Nephron progenitor cell (in vitro differentiated cells): ENCODE measurements around the gene C3orf18.

Experiments used
- DNase-seq: peaks from one replicate; pipeline ENCODE4 v3.0.0; 2021
- H3K27ac Mint-ChIP-seq: 2 replicates; pipeline ENCODE4 v1.8.0; 2021; ENCODE audit warnings: mild to moderate bottlenecking, moderate library complexity, mixed read lengths
- H3K27me3 Mint-ChIP-seq: 2 replicates; pipeline ENCODE4 v1.8.0; 2021; ENCODE audit warnings: mild to moderate bottlenecking, low read depth, mixed read lengths; ENCODE audit not compliant: poor library complexity
- H3K36me3 Mint-ChIP-seq: 2 replicates; pipeline ENCODE4 v1.8.0; 2021; ENCODE audit warnings: low read depth, mixed read lengths
- H3K4me1 Mint-ChIP-seq: 2 replicates; pipeline ENCODE4 v1.8.0; 2021; ENCODE audit warnings: mixed read lengths
- H3K4me3 Mint-ChIP-seq: 2 replicates; pipeline ENCODE4 v1.8.0; 2021; ENCODE audit warnings: mild to moderate bottlenecking, moderate library complexity, mixed read lengths
- H3K9me3 Mint-ChIP-seq: 2 replicates; pipeline ENCODE4 v1.8.0; 2021; ENCODE audit warnings: mild to moderate bottlenecking, moderate library complexity, mixed read lengths
- CTCF ChIP-seq: fragments of 200-600 bp; sonication (generic); IDR thresholded peaks from 2 replicates; pipeline ENCODE4 v1.5.0; 2021; ENCODE audit warnings: antibody characterized with exemption

C3orf18 gene

GRCh38 chr3:50557106-50557505, 10.4 kb downstream of the C3orf18 start:
- TF ChIP-seq CTCF, result no peak
- Mint-ChIP-seq H3K4me3 (no peak overlapping the region), H3K27me3 (peaks cover 5% of the 10 kb centered on the region), H3K4me1 (peaks cover 18% of the 10 kb centered on the region), H3K27ac (no peak overlapping the region), H3K9me3 (no peaks in the 10 kb centered on the region), H3K36me3 (no peaks in the 10 kb centered on the region)
- no peak for DNase-seq

- no peak for DNase-seq
- Mint-ChIP-seq H3K9me3 (no peaks in the 10 kb centered on the region), H3K36me3 (no peaks in the 10 kb centered on the region), H3K4me1 (peaks cover 35% of the 10 kb centered on the region), H3K27me3 (peaks cover 5% of the 10 kb centered on the region), H3K27ac (no peak overlapping the region), H3K4me3 (no peak overlapping the region)
- no peak for TF ChIP-seq CTCF
Measured at GRCh38 chr3:50554553-50554952, 13.0 kb downstream of the C3orf18 start.

- no peak overlapping the region for H3K27ac Mint-ChIP-seq
- H3K27me3 Mint-ChIP-seq, result peaks cover 8% of the 10 kb centered on the region
- peaks cover 30% of the 10 kb centered on the region for H3K4me1 Mint-ChIP-seq
- H3K9me3 Mint-ChIP-seq, result no peaks in the 10 kb centered on the region
- H3K36me3 Mint-ChIP-seq, result no peaks in the 10 kb centered on the region
- no peak for TF ChIP-seq CTCF
- DNase-seq, result no peak
- no peak overlapping the region for H3K4me3 Mint-ChIP-seq
Measured at GRCh38 chr3:50552598-50552997, 14.9 kb downstream of the C3orf18 start.

- TF ChIP-seq CTCF, result no peak
- Mint-ChIP-seq H3K27me3 (peaks cover 11% of the 10 kb centered on the region), H3K27ac (no peak overlapping the region), H3K36me3 (no peaks in the 10 kb centered on the region), H3K9me3 (no peaks in the 10 kb centered on the region), H3K4me1 (peaks cover 30% of the 10 kb centered on the region), H3K4me3 (no peak overlapping the region)
- no peak for DNase-seq
Measured at GRCh38 chr3:50551681-50552435, 15.7 kb downstream of the C3orf18 start.

GRCh38 chr3:50551054-50551659, 16.4 kb downstream of the C3orf18 start:
- DNase-seq, result no peak
- peaks cover 30% of the 10 kb centered on the region for H3K4me1 Mint-ChIP-seq
- no peak for TF ChIP-seq CTCF
- H3K27me3 Mint-ChIP-seq, result peaks cover 11% of the 10 kb centered on the region
- no peaks in the 10 kb centered on the region for H3K36me3 Mint-ChIP-seq
- H3K4me3 Mint-ChIP-seq, result no peak overlapping the region
- H3K27ac Mint-ChIP-seq, result no peak overlapping the region
- H3K9me3 Mint-ChIP-seq, result no peaks in the 10 kb centered on the region
